ENCODE measurements around the gene MACC1. TPM values are rescaled to one million over a fixed set of nuclear protein-coding genes. Genes with fewer than 3 reads are reported as not detected.
A peak's percentile ranks its signal among the peaks of the same experiment; 100 is the strongest.

MACC1 gene
- total and polyA plus RNA-seq, 4 donors, result 2.8 to 45.2 (median 14.7) TPM

DNA sequence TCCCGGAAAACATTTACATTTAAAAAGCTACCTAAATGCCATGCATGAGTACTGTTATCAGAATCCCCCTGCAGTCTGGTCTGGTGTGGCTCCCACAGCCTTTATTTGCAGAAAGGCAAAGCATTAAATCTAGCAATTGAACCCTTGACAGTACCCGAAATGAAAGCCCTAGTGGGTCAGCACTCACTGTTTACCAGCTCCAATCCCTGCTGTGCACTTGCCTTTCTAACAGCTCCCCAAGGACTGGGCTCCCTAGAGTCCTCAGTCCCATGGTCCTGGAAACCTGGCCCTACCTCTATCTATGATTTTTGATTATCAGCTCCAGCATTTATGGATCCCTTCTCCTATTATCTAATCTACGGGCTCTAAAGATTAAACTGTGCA is 1.9 kb upstream of the MACC1 start:
- WGBS, 2 donors, result 73 to 96% methylated on average over 3 of the region's 3 CpGs
- TF ChIP-seq, protein P1, sequence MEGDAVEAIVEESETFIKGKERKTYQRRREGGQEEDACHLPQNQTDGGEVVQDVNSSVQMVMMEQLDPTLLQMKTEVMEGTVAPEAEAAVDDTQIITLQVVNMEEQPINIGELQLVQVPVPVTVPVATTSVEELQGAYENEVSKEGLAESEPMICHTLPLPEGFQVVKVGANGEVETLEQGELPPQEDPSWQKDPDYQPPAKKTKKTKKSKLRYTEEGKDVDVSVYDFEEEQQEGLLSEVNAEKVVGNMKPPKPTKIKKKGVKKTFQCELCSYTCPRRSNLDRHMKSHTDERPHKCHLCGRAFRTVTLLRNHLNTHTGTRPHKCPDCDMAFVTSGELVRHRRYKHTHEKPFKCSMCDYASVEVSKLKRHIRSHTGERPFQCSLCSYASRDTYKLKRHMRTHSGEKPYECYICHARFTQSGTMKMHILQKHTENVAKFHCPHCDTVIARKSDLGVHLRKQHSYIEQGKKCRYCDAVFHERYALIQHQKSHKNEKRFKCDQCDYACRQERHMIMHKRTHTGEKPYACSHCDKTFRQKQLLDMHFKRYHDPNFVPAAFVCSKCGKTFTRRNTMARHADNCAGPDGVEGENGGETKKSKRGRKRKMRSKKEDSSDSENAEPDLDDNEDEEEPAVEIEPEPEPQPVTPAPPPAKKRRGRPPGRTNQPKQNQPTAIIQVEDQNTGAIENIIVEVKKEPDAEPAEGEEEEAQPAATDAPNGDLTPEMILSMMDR (IDR thresholded peaks at IDR 0.05; ENCODE audit: control extremely low read depth, extremely low read depth), result no peak
- Histone ChIP-seq H3K4me1 (ENCODE audit: control insufficient read depth in 5 of 5, insufficient read depth in 5 of 5, low read length in 5 of 5) (peaks cover 0 to 21% (median 7%) of the 10 kb centered on the region in 5 donors), H3K27ac (ENCODE audit: low read depth in 1 of 2, low read length in 1 of 2) (peak overlapping the region in 1 of 2 donors; percentile 84), H3K9me3 (ENCODE audit: control insufficient read depth in 4 of 4, insufficient read depth in 3 of 4, low read length in 3 of 4) (no peaks in the 10 kb centered on the region), H3K27me3 (ENCODE audit: control insufficient read depth in 3 of 3, insufficient read depth in 3 of 3, low read length in 2 of 3) (no peaks in the 10 kb centered on the region), H3K4me3 (no peak overlapping the region), H3K36me3 (ENCODE audit: control insufficient read depth in 4 of 4, insufficient read depth in 4 of 4, low read length in 4 of 4) (no peaks in the 10 kb centered on the region), H3K9ac (ENCODE audit: insufficient read depth in 1 of 2, low read length in 2 of 2) (no peak overlapping the region)
- DNase-seq, result no peak
- no peak for ATAC-seq (ENCODE audit: insufficient read depth, low FRiP score)

DNA sequence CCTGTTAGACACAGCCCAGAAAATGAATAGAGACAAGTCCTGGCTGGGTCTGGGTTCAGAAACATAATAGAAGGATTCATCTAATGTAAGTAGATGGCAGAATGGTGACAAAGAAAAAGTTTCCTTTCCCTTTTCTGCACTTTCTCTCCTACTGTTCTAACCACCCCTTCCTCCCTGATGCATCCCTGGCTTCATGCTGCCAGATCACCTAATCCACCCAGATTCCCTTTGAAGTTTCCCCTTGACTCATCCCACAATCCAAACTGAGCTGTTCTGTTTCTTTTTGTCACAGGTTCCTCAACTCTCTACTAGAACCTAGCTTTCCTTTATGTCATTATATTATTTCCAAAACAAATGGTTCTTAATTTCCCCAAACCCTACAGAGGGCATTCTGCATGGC is 1.1 kb upstream of the MACC1 start:
- Histone ChIP-seq H3K36me3 (ENCODE audit: control insufficient read depth in 4 of 4, insufficient read depth in 4 of 4, low read length in 4 of 4) (no peaks in the 10 kb centered on the region), H3K27ac (ENCODE audit: low read depth in 1 of 2, low read length in 1 of 2) (peak overlapping the region in 1 of 2 donors; percentile 72), H3K9me3 (ENCODE audit: control insufficient read depth in 4 of 4, insufficient read depth in 3 of 4, low read length in 3 of 4) (no peaks in the 10 kb centered on the region), H3K27me3 (ENCODE audit: control insufficient read depth in 3 of 3, insufficient read depth in 3 of 3, low read length in 2 of 3) (no peaks in the 10 kb centered on the region), H3K4me3 (no peak overlapping the region), H3K9ac (ENCODE audit: insufficient read depth in 1 of 2, low read length in 2 of 2) (peak overlapping the region in 1 of 2 donors; percentile 20), H3K4me1 (ENCODE audit: control insufficient read depth in 5 of 5, insufficient read depth in 5 of 5, low read length in 5 of 5) (peaks cover 0 to 21% (median 7%) of the 10 kb centered on the region in 5 donors)
- DNase-seq, result no peak
- TF ChIP-seq, protein P1 (IDR thresholded peaks at IDR 0.05; ENCODE audit: control extremely low read depth, extremely low read depth), result no peak
- ATAC-seq (ENCODE audit: insufficient read depth, low FRiP score), result no peak

DNA sequence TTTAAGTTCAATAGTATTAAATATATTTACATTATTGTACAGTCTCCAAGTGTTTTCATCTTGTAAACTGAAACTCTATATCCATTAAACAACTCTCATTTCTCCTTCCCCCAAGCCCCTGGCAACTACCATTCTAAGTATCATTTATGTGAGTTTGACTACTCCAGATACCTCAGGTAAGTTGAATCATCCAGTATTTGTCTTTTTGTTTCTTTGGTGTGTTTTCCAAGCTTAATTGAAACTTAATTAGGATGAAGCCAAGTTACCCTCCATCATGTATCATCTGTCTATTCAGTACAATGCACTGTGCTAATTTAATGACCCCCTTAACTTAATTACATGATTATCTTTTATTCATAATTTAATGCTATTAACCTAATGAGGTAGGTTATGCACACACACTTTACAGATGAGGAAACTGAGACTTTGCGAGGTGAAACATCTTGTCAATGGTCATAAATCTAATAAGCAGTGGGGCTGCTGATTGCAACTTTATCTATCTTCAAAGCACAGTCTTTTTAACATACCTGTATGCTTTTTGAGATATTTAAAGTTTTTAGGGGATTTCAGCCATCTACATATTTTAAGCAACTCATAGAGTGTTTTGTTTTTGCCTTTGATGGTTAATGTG is 663 bp downstream of the MACC1 start:
- Histone ChIP-seq H3K27me3 (ENCODE audit: control insufficient read depth in 3 of 3, insufficient read depth in 3 of 3, low read length in 2 of 3) (no peaks in the 10 kb centered on the region), H3K9me3 (ENCODE audit: control insufficient read depth in 4 of 4, insufficient read depth in 3 of 4, low read length in 3 of 4) (no peaks in the 10 kb centered on the region), H3K27ac (ENCODE audit: low read depth in 1 of 2, low read length in 1 of 2) (no peak overlapping the region), H3K36me3 (ENCODE audit: control insufficient read depth in 4 of 4, insufficient read depth in 4 of 4, low read length in 4 of 4) (no peaks in the 10 kb centered on the region), H3K4me1 (ENCODE audit: control insufficient read depth in 5 of 5, insufficient read depth in 5 of 5, low read length in 5 of 5) (peaks cover 0 to 20% (median 5%) of the 10 kb centered on the region in 5 donors), H3K4me3 (no peak overlapping the region), H3K9ac (ENCODE audit: insufficient read depth in 1 of 2, low read length in 2 of 2) (peak overlapping the region in 1 of 2 donors; percentile 34)
- TF ChIP-seq, protein P1 (IDR thresholded peaks at IDR 0.05; ENCODE audit: control extremely low read depth, extremely low read depth), result no peak
- ATAC-seq (ENCODE audit: insufficient read depth, low FRiP score), result no peak
- WGBS, 2 donors, result 40 to 47% methylated on average over 1 of the region's 1 CpG
- no peak for DNase-seq
